Stimulated activated CD4-positive, alpha-beta T cell treated with anti-CD3 and anti-CD28 coated beads, Interleukin-1b, Interleukin-23, amount 100 ng/mL, for 24 hours (primary cell): Measurements from ENCODE around the gene OR4N5.

Experiments used
- DNase-seq, 4 experiments: peaks; one replicate each; pipeline ENCODE4 v3.0.0-alpha.2; 2020; ENCODE audit warnings: low read depth in 4 of 4, low spot score in 1 of 4

Gene OR4N5

GRCh38 chr14:20194101-20194500 lies 55.5 kb downstream of the OR4N5 start:
- no peak for DNase-seq
